ENCODE results near the gene DAP.
A peak's percentile ranks its signal among the peaks of the same experiment; 100 is the strongest.
"Not testable (repeated sequence)": the region's sequence is repeated elsewhere in the genome, so short reads cannot be mapped to it uniquely, and the experiment has no call there.

The DAP gene

GRCh38 chr5:10761185-10761932 is at the start of gene DAP:
Gene DAP, minus strand, starts transcription at chr5:10761234. Its CDS starts 166 bp downstream, at chr5:10761068.
- DNase-seq (ENCODE audit: insufficient read length, low spot score) (peak; percentile 84), FAIRE-seq (peak; percentile 72)

- FAIRE-seq (no peak), DNase-seq (ENCODE audit: insufficient read length, low spot score) (no peak)
These were observed 47.6 kb upstream of the DAP start for GRCh38 chr5:10808347-10809226.

GRCh38 chr5:10801931-10802666 is 41.1 kb upstream of the DAP start:
- no peak for FAIRE-seq
- DNase-seq (ENCODE audit: insufficient read length, low spot score) = no peak

GRCh38 chr5:10800852-10801251 is 39.8 kb upstream of the DAP start:
- DNase-seq (ENCODE audit: insufficient read length, low spot score) (no peak), FAIRE-seq (no peak)

- DNase-seq (ENCODE audit: insufficient read length, low spot score) = no peak
- no peak for FAIRE-seq
These were observed 36.2 kb upstream of the DAP start for GRCh38 chr5:10797261-10797660.

GRCh38 chr5:10793785-10794184 is 32.8 kb upstream of the DAP start:
- FAIRE-seq (no peak), DNase-seq (ENCODE audit: insufficient read length, low spot score) (no peak)

- DNase-seq (ENCODE audit: insufficient read length, low spot score) (no peak), FAIRE-seq (no peak)
These were observed 31.3 kb upstream of the DAP start for GRCh38 chr5:10792336-10792735.

GRCh38 chr5:10789726-10790125 is 28.7 kb upstream of the DAP start:
- no peak for FAIRE-seq
- DNase-seq (ENCODE audit: insufficient read length, low spot score) = no peak

- no peak for FAIRE-seq
- DNase-seq (ENCODE audit: insufficient read length, low spot score) = no peak
These were observed 28.0 kb upstream of the DAP start for GRCh38 chr5:10789021-10789420.

- DNase-seq (ENCODE audit: insufficient read length, low spot score) (no peak), FAIRE-seq (no peak)
These were observed 27.3 kb upstream of the DAP start for GRCh38 chr5:10788358-10788757.

- FAIRE-seq (no peak), DNase-seq (ENCODE audit: insufficient read length, low spot score) (no peak)
These were observed 25.8 kb upstream of the DAP start for GRCh38 chr5:10786835-10787234.

GRCh38 chr5:10780208-10780607 is 19.2 kb upstream of the DAP start:
- not testable (repeated sequence) for DNase-seq (ENCODE audit: insufficient read length, low spot score)

GRCh38 chr5:10779592-10779991 is 18.6 kb upstream of the DAP start:
- DNase-seq (ENCODE audit: insufficient read length, low spot score) = no peak
- no peak for FAIRE-seq

More at GRCh38 chr5:10780208-10780607, 19.2 kb upstream of the DAP start:
- FAIRE-seq = not testable (repeated sequence)

- FAIRE-seq (no peak), DNase-seq (ENCODE audit: insufficient read length, low spot score) (no peak)
These were observed 17.3 kb upstream of the DAP start for GRCh38 chr5:10778179-10778910.

- DNase-seq (ENCODE audit: insufficient read length, low spot score) (no peak), FAIRE-seq (no peak)
These were observed 14.6 kb upstream of the DAP start for GRCh38 chr5:10775646-10776045.

- no peak for DNase-seq (ENCODE audit: insufficient read length, low spot score)
- no peak for FAIRE-seq
These were observed 12.0 kb upstream of the DAP start for GRCh38 chr5:10772901-10773585.

- DNase-seq (ENCODE audit: insufficient read length, low spot score) (no peak), FAIRE-seq (no peak)
These were observed 7.4 kb upstream of the DAP start for GRCh38 chr5:10768328-10768899.

GRCh38 chr5:10762776-10763500 is 1.9 kb upstream of the DAP start:
- FAIRE-seq (no peak), DNase-seq (ENCODE audit: insufficient read length, low spot score) (no peak)
